ENCODE data around the gene SERGEF.
"Not testable (repeated sequence)": the region's sequence is repeated elsewhere in the genome, so short reads cannot be mapped to it uniquely, and the experiment has no call there.

The SERGEF gene

GRCh38 chr11:18000128-18000527 lies 12.7 kb downstream of the SERGEF start:
- not testable (repeated sequence) for DNase-seq

- DNase-seq, result no peak
Observed at GRCh38 chr11:17992916-17993315, 19.9 kb downstream of the SERGEF start.

GRCh38 chr11:17991783-17992433 lies 20.9 kb downstream of the SERGEF start:
- DNase-seq, result peak; percentile 7

GRCh38 chr11:17989306-17989705 lies 23.5 kb downstream of the SERGEF start:
- DNase-seq, result no peak

- DNase-seq, result no peak
Observed at GRCh38 chr11:17988465-17988864, 24.4 kb downstream of the SERGEF start.

GRCh38 chr11:17987826-17988225 lies 25.0 kb downstream of the SERGEF start:
- no peak for DNase-seq

GRCh38 chr11:17986711-17987220 lies 26.1 kb downstream of the SERGEF start:
- no peak for DNase-seq

- DNase-seq, result no peak
Observed at GRCh38 chr11:17986007-17986710, 26.7 kb downstream of the SERGEF start.

- DNase-seq, result no peak
Observed at GRCh38 chr11:17985517-17985916, 27.3 kb downstream of the SERGEF start.

GRCh38 chr11:17983569-17983968 lies 29.3 kb downstream of the SERGEF start:
- DNase-seq, result no peak

GRCh38 chr11:17979770-17980371 lies 33.0 kb downstream of the SERGEF start:
- DNase-seq, result no peak

GRCh38 chr11:17978553-17979287 lies 34.1 kb downstream of the SERGEF start:
- no peak for DNase-seq

- no peak for DNase-seq
Observed at GRCh38 chr11:17976651-17977050, 36.2 kb downstream of the SERGEF start.

- DNase-seq, result no peak
Observed at GRCh38 chr11:17974246-17974645, 38.6 kb downstream of the SERGEF start.

GRCh38 chr11:17972987-17973386 lies 39.9 kb downstream of the SERGEF start:
- peak; percentile 3 for DNase-seq

GRCh38 chr11:17968206-17968605 lies 44.6 kb downstream of the SERGEF start:
- no peak for DNase-seq

- DNase-seq, result no peak
Observed at GRCh38 chr11:17967661-17968060, 45.2 kb downstream of the SERGEF start.

GRCh38 chr11:17960091-17960490 lies 52.8 kb downstream of the SERGEF start:
- no peak for DNase-seq

GRCh38 chr11:17958446-17958845 lies 54.4 kb downstream of the SERGEF start:
- no peak for DNase-seq

- DNase-seq, result no peak
Observed at GRCh38 chr11:17954395-17955252, 58.2 kb downstream of the SERGEF start.

GRCh38 chr11:17952487-17952886 lies 60.4 kb downstream of the SERGEF start:
- DNase-seq, result no peak

GRCh38 chr11:17951685-17952388 lies 61.0 kb downstream of the SERGEF start:
- DNase-seq, result no peak

All from NK-92 treated with Interleukin-12 subunit alpha and Interleukin-12 subunit beta, amount 100 ng/mL, for 24 hours (cell line).